GM21576 (cell line): Measurements from ENCODE around the gene UBE2M.
"Not testable (repeated sequence)": the region's sequence is repeated elsewhere in the genome, so short reads cannot be mapped to it uniquely, and the experiment has no call there.

Source experiments
- ATAC-seq: cut with Tn5 transposase; IDR thresholded peaks from one replicate; pipeline ENCODE4 v1.9.1; 2021; ENCODE audit warnings: mild to moderate bottlenecking, moderate library complexity; ENCODE audit not compliant: unreplicated experiment

The UBE2M gene

DNA sequence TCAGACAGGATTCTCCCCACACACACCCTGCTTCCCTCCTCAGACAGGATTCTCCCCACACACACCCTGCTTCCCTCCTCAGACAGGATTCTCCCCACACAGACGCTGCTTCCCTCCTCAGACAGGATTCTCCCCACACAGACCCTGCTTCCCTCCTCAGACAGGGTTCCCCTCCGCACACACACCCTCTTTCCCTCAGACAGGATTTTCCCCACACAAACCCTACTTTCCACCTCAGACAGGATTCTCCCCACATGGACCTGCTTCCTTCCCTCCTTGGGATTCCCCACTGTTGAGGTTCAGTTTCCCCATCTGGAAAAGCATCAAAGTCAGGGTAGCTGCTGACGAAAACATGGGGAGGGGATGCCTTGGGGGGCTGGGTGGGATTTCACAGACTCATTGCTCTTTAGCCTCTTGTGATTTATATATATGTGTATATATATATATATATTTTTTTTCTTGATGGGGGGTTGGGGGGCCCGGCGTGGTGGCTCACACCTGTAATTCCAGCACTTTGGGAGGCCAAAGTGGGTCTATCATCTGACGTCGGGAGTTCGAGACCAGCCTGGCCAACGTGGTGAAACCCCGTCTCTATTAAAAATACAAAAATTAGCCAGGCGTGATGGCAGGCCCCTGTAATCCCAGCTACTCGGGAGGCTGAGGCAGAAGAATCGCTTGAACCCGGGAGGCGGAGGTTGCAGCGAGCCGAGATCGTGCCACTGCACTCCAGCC is 15.6 kb downstream of the UBE2M start:
- not testable (repeated sequence) for ATAC-seq

DNA sequence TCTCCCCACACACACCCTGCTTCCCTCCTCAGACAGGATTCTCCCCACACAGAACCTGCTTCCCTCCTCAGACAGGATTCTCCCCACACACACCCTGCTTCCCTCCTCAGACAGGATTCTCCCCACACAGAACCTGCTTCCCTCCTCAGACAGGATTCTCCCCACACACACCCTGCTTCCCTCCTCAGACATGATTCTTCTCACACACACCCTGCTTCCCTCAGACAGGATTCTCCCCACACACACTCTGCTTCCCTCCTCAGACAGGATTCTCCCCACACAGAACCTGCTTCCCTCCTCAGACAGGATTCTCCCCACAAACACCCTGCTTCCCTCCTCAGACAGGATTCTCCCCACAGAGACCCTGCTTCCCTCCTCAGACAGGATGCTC is 19.2 kb downstream of the UBE2M start:
- not testable (repeated sequence) for ATAC-seq

DNA sequence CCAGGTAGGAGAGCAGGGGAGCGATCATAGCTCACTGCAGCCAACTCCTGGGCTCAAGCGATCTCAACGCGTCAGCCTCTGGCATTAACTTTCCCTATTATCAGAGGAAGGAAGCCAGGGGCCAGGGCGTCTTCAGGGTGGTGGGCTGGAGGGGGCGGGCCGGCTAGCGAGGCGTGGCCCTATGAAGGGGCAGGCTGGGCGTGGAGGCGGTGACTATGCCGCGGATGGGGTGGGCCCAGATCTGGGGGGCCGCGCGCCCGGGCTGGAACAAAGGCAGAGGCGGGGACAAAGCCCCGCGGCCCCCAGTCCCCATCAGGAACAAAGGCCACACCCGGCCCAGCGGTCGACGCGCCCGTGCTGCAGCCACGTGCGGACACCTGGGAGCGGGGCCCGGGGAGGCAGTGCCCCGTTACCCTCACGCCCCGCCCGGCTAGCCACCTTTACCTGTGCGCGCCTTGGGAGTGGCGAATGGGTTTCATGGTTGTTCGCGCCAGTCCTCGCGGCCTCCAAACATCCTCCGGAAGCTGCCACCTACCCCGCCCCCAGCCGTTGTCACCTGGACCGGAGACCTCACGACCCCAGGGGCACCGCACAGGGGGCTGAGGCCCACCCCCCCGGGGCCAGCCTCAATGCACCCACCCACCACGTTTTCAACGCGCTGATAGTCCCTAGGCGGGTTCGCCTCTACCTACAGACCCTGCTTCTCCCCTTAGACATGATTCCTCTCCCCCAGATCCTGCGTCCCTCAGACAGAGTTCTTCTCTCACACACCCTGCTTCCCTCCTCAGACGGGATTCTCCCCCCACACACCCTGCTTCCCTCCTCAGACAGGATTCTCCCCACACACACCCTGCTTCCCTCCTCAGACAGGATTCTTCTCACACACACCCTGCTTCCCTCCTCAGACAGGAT is 19.9 kb downstream of the UBE2M start:
- no peak for ATAC-seq

DNA sequence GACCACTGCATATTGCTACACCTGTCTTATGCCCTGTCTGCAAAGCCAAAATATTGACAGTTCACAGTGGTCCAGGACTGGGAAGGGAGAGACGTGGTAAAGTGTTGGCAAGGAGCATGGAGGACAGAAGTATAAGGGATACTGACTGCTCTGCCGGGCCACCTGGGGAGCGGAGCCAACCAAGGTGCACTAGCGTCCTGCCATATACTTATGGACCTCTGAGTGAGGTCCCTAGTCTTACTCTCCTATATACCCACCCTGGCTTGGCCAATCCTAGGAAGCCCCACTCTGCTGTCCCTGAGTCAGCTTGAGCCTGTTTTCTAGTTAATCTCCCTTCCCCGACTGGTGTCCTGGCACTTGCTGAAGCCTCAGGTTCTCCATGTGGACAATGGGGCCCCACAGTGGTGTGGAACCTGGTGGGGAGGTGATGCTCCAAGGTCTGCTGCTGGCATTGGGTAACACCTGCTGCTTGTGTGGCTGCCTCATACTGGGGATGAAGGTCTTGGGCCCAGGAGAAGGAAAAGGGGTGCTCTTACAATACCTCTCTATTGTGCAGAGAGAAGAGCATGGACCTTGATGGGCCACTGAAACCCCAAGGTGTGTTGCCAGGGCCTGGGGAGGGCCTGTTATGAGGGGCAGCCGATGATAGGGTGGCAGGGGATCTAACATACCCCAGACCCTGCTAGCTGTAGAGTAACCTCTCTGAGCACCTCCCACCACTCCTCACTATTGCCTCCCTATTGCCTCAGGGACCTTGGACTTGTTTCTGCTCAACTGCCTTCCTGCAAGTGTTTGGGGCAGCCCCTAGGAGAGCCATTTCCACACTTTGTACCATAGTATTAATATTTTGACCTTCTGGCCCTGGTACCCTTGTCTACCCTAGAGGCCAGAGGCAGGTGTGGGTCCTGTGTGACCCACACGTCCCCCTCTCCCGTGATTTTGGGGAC is 21.3 kb downstream of the UBE2M start:
- ATAC-seq, result no peak

DNA sequence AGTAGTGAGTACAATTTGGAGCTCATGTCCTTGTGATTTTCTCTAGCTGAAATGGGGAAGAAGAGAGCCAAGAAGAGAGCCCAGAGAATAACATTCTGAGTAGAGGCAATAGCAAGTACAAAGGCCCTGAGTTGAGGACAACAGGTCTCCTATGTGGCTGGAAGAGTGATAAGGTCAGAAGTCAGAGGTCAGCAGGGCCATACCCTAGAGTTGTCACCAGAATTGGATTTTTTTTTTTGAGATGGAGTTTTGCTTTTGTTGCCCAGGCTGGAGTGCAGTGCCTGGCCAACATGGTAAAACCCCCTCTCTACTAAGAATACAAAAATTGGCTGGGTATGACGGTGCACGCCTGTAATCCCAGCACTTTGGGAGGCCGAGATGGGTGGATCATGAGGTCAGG is 22.6 kb downstream of the UBE2M start:
- no peak for ATAC-seq

DNA sequence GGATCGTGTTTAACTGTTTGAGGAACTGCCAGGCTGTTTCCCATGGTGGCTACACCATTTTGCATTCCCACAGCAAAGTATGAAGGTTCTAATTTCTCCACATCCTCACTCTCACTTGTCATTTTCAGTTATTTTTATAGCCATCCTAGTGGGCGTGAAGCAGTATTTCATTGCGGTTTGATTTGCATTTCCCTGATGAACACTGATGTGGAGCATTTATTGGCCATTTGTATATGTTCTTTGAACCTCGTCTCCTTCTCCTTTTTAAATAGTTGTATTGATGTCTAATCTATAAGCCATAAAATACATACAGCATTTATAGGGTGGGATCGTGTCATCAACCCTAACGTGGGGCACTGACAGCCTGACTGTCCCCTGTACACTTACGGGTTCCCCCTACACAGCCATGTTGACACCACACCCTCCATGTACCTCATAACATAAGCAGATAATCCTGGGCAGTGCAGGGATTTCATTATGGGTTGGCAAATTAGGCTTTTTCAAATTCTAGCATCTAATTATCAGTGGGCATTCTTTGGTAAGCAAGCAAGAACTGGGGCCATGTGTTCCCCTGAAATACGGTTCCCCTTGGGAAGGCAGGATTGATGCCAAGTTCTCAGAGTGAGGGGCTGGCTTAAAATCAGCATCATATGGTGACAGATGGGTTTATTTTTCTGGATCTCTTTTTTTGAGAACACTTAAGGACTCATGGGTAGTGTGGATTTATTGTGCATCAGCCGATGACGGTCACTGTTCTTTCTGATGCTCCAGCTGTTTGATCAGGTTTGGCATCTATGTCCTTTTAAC is 27.2 kb downstream of the UBE2M start:
- no peak for ATAC-seq

DNA sequence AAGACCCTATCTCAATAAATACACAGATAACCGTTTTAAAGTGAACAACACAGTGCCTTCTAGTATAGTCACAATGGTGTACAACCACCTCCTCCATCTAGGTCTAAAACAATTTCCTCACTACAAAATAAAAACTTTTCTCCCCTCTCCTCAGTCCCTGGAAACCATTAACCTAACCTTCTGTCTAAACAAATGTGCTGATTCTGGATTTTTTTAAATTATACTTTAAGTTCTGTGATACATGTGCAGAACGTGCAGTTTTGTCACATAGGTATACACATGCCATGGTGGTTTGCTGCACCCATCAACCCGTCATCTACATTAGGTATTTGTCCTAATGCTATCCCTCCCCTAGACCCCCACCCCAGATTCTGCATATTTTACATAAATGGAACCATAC is 29.0 kb downstream of the UBE2M start:
- ATAC-seq, result no peak

DNA sequence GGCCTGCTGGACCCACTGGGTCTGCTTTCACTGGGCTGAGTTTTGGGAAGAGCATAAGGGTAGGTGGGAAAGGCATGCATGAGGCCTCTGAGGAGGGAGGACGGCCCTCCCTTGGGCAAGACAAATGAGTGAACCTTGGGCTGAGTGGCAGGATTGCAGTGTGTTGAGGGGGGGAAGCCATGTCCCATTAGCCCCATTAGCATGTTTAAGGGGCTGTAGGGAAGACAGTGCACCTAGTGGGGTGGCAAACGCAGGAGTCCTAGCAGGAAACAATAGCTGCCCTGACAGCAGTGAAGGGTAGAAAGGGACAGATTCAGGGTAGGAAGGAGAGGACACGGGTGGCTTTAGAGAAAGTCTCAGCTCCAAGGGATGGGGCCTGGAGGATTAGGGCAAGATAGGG is 35.7 kb downstream of the UBE2M start:
- no peak for ATAC-seq

DNA sequence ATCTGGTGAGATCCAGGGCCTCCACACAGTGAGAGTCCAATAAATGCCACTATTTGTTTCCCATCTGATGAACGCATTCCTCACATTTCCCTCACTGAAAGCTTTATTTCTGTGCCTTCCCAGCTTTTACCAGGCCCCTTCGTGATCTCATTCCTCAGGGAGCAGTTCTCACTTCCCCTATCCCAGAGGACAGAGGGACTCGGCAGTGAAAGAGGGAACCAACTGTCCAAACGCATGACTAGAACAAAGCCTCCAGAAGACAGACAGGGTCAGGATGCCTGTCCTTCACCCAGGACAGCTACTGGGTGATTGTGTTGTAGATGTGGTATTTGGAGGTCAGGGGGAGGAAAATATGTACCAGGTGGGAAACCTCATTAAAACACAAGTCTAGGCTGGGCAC is 36.8 kb downstream of the UBE2M start:
- ATAC-seq, result no peak

DNA sequence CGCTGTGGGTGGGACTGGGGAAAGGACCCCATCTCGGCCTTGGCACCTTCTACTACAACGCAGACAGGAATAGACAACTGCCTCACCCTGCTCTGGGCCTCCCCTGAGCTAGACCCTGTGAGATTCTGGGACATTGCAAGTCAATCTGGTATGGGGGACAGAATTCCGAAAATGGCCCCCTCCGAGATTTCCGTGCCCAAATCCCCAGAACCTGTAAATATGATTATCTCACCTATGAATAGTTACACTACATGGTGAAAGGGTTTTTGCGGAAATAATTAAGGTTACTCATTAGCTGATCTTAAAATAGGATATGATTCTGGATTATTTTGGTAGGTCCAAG is 38.2 kb downstream of the UBE2M start:
- no peak for ATAC-seq

DNA sequence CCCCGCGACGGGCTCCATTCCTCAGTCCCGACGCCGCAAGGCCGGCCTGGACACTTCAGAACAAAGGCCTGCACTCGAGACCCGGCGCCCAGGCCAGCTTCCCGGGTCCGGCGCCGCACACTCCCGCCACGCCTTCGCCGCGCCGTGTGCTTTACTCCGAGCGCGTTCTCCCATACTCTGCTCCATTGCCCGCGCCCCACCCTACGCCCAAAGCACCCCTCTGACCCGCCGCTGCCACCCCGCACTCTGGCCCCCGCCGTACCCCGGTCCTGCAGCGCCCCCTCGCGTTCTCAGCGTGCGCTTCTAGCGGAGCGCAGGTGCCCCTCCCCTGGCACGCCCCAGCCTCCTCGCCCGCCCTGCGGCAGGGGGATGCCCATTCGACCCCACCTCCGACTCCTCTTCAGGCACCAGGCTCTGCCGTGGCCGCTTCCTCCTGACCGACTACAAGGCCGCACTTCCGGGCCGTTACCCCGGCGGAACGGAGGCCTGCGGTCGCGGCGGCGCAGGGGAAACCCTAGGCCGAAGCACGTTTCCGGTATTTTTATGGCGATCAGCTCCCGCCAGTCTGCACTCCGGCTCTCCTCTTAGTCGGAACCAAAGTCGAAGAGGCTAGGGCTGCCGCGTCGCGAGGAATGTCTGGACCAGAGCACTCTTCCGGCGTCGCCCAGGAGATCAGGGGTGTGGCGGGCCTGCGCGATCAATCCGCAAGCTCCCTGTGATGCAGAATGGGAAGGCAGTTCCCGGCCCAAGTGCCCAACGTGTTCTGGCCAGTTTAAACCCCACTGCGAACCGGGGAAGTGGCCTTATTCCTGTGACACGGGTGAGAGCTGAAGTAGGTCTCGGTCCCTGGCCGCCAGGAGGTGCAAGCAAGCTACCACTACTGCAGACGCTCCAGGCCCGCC is 38.8 kb downstream of the UBE2M start, which contains the start of gene ZBTB45:
TSS of gene ZBTB45 (minus strand) at position 456 of the 902 bp plus-strand sequence. CDS start 2,137 bp downstream, outside the sequence.
- ATAC-seq, result peak; percentile 74

DNA sequence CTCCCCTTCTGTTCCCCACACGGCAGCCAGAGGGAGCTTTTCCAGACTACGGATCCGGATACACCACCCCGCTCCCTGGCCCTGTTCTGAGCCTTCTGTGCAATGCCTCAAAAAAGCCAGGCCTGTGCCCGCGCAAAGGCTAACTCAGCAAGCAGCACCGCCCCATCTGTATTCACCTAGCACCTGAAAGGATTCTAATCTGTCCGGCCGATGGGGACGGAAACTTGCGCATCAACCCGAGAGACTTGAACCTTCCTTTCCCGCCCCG is 39.4 kb downstream of the UBE2M start:
- no peak for ATAC-seq

DNA sequence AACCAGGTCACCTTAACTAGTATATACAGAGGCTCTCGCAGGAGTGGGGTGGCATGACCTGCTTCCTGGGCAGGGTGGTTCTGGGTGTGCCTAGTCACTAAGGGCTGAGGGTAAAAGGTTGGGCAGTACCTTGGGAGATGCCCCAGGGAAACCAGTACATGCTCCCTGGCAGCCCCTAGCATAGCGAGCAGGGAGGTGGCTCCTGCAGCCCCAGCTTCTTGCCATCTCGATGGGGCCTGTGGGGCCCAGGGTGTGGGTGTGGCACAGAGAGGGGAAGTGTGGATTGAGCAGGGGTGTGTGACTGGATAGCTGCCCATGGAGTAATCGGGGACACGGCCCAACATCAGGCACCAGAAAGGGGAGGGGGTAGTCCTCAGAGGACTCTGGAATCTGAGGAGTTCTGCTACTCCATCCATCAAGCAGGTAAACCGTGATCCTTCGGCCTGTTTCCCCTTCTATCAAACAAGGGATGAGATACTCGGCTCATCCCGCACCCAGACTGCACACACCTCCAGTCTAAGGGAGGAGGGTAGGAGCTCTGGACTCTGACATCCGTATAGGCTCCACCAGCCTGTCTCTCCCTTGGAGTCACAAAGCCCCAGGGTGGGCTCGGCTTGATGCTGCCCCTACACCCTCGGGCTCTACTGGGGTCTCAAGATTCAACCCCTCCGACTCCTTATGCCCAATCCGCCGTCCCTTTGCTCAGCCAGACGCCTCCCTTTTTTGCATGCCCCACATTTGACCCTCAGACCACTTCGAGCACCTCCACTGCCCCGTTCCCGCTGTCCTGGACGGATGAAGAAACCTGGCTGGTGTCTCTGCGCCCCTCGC is 39.9 kb downstream of the UBE2M start:
- ATAC-seq, result no peak

DNA sequence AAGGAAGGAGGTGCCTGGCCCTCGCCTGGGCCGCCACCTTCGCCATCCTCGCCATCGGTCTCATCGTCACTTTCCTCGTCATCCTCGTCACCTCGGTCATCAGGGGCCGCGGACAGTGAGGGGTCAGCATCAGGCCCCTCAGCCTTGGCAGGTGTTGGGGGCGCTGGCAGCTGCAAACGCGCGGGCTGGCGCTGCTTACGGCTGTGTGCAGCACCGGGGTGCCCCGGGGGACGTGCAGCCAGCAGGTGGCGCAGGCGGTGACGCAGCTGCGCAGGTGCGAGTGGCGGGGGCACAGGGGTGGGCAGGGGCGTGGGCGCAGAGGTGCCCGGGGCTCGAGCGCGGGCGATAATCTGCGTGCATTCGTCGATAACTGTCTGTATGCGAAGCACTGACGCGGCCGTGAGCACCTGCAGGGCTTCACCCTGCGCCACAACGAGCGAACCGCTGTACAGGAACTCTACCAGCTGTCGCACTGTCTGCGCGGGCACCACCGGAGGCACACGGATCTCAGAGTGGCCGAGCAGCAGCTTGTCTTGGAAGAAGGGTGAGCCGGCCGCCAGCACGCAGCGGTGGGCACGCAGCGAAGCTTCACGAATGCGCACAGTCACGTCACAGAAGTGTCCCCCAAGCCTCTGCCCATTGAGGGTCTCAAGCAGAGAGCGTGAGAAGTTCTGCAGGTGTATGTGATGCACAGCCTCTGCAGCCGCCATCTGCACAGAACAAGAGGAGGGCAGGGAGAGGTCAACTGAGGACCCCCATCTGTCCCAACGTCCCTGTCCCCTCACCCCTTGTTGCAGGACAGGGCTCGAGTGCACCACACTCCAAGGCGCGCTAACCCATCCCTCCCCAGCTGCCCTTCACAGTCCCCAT is 41.2 kb downstream of the UBE2M start:
- no peak for ATAC-seq

DNA sequence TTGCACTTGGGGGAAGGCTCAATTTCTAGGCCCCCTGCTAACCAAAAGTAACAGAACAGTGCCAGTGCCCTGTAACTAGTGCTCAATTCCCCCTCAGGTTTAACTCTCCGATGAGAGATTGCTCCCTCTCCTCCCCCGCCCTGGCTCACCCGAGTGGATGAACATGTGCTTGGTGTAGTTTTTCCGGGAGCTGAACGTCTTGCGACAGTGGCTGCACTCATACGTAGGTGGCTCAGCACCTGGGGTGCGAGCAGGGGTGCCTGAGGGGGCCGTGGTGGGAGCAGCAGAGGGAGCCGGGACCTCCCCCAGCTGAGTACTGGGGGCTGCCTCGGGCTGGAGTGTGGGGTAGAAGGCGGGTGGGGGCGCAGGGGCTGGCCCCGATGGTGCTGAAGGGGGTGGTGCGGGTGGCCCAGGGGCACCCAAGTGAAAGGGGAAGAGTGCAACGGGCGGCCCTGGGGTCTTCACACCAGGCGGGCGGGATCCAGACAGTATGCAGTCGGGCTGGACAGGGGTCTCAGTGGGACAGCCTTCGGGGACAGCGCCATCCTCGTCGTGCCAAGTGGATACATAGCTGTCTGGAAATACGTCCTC is 42.1 kb downstream of the UBE2M start:
- ATAC-seq, result no peak

DNA sequence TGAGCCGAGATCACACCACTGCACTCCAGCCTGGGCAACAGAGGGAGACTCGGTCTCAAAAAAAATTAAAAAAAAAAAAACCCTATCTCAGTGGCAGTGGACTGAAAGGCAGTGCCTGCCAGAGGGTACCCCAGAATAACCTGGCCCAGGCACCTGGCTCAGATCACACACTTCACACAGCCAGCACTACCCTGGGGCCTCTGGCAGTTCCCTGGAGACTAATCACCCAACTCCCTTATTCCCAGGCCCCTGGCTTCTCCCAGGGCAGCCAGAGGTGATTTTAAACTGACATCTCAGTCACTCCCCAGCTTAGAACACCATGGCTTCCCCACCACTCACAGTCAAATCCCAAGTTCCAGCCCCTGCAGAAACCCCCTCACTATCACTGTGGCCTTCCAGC is 43.2 kb downstream of the UBE2M start:
- ATAC-seq, result no peak

DNA sequence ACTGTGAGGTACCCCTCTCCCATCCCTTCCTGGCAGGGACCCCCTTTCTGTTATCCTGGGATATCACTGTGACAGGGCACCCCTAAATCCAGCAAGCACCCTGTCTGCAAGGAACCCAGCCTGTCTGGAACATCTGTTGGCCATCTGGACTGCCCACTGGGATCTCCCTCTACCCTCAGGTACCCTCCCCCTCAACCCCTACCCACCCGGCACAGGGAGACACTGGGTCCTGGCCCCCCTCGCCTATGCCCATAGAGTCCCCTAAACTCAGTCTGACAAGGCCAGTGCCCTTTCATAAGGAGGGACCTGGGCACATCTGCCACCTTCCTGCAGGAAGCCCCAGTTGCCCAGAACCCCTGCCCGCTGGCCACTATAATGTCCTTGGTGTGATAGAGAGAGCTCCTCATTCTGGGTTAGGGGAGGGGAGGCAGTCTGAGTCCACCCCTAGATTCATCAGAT is 43.8 kb downstream of the UBE2M start:
- ATAC-seq, result no peak
